HL-60/S4 treated with retinoic acid at 250 ng/mL for 4 days and 3 days (cell line): ENCODE data around the gene SLC6A19.
"Not testable (repeated sequence)": the region's sequence is repeated elsewhere in the genome, so short reads cannot be mapped to it uniquely, and the experiment has no call there.

Experiments used
- in situ Hi-C: fragments of 300-500 bp; cut with MboI; formaldehyde crosslinking; loops from 2 replicates; pipeline ENCODE4 v1.7.0; 2022; ENCODE audit warnings: low sequenced_read_pairs

The SLC6A19 gene

GRCh38 chr5:1256776-1257175 lies 55.4 kb downstream of the SLC6A19 start:
- in situ Hi-C loops = no loop called here

- in situ Hi-C loops = no loop called here
Observed at GRCh38 chr5:1257363-1257762, 56.0 kb downstream of the SLC6A19 start.

GRCh38 chr5:1257841-1258240 lies 56.4 kb downstream of the SLC6A19 start:
- in situ Hi-C loops = no loop called here

GRCh38 chr5:1259806-1260480 lies 58.5 kb downstream of the SLC6A19 start:
- in situ Hi-C loops = no loop called here

GRCh38 chr5:1261643-1262042 lies 60.2 kb downstream of the SLC6A19 start:
- in situ Hi-C loops = no loop called here

GRCh38 chr5:1262381-1262780 lies 61.0 kb downstream of the SLC6A19 start:
- in situ Hi-C loops = no loop called here

- in situ Hi-C loops = no loop called here
Observed at GRCh38 chr5:1264211-1264610, 62.8 kb downstream of the SLC6A19 start.

- in situ Hi-C loops = no loop called here
Observed at GRCh38 chr5:1265026-1265425, 63.6 kb downstream of the SLC6A19 start.

- in situ Hi-C loops = no loop called here
Observed at GRCh38 chr5:1265461-1266455, 64.4 kb downstream of the SLC6A19 start.

- in situ Hi-C loops = no loop called here
Observed at GRCh38 chr5:1266791-1267190, 65.4 kb downstream of the SLC6A19 start.

- in situ Hi-C loops = not testable (repeated sequence)
Observed at GRCh38 chr5:1267464-1267863, 66.1 kb downstream of the SLC6A19 start.

GRCh38 chr5:1268056-1268455 lies 66.7 kb downstream of the SLC6A19 start:
- in situ Hi-C loops = no loop called here

GRCh38 chr5:1268666-1269065 lies 67.3 kb downstream of the SLC6A19 start:
- in situ Hi-C loops = no loop called here

GRCh38 chr5:1270426-1270825 lies 69.0 kb downstream of the SLC6A19 start:
- in situ Hi-C loops = no loop called here

- in situ Hi-C loops = no loop called here
Observed at GRCh38 chr5:1270933-1271914, 69.8 kb downstream of the SLC6A19 start.

GRCh38 chr5:1272201-1272600 lies 70.8 kb downstream of the SLC6A19 start:
- in situ Hi-C loops = no loop called here

- in situ Hi-C loops = no loop called here
Observed at GRCh38 chr5:1273745-1274144, 72.3 kb downstream of the SLC6A19 start.

GRCh38 chr5:1274471-1274870 lies 73.1 kb downstream of the SLC6A19 start:
- in situ Hi-C loops = no loop called here
